ENCODE measurements around the gene LPAR2.

DNA sequence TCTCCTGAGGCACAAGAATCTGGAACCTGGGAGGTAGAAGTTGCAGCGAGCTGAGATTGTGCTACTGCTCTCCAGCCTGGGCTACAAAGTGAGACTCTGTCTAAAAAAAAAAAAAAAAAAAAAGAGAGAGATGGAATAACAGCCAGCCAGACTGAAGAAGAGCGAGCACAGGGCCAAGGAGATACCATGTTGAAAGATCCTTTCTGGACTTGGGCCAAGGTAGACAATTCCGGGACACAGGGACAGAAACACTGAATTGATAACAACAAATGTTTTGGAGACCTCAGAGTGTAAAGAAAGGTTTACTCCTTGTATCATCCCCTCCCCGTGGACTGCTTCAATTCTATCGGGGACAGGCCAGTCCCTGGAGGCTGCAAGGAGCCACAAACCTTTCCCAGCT, 4.6 kb downstream of the LPAR2 start:
- TF ChIP-seq, protein P1, sequence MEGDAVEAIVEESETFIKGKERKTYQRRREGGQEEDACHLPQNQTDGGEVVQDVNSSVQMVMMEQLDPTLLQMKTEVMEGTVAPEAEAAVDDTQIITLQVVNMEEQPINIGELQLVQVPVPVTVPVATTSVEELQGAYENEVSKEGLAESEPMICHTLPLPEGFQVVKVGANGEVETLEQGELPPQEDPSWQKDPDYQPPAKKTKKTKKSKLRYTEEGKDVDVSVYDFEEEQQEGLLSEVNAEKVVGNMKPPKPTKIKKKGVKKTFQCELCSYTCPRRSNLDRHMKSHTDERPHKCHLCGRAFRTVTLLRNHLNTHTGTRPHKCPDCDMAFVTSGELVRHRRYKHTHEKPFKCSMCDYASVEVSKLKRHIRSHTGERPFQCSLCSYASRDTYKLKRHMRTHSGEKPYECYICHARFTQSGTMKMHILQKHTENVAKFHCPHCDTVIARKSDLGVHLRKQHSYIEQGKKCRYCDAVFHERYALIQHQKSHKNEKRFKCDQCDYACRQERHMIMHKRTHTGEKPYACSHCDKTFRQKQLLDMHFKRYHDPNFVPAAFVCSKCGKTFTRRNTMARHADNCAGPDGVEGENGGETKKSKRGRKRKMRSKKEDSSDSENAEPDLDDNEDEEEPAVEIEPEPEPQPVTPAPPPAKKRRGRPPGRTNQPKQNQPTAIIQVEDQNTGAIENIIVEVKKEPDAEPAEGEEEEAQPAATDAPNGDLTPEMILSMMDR (conservative IDR thresholded peaks at IDR 0.05 in 1 of 2, IDR thresholded peaks at IDR 0.05 in 1 of 2; ENCODE audit: extremely low read depth in 1 of 2, insufficient read depth in 1 of 2, low read depth in 1 of 2, low read length in 2 of 2): no peak
- no peak for TF ChIP-seq EZH2 (IDR thresholded peaks at IDR 0.05; ENCODE audit: borderline replicate concordance, low read length)

Measured in mammary epithelial cell (primary cell).